HK-2 (cell line): ENCODE results near the gene COL4A2.
A peak's percentile ranks its signal among the peaks of the same experiment; 100 is the strongest.
"Not testable (repeated sequence)": the region's sequence is repeated elsewhere in the genome, so short reads cannot be mapped to it uniquely, and the experiment has no call there.

ENCODE experiments used
- DNase-seq: peaks from one replicate; pipeline ENCODE4 v3.0.0-alpha.2; 2018; ENCODE audit not compliant: unreplicated experiment

The COL4A2 gene

DNA sequence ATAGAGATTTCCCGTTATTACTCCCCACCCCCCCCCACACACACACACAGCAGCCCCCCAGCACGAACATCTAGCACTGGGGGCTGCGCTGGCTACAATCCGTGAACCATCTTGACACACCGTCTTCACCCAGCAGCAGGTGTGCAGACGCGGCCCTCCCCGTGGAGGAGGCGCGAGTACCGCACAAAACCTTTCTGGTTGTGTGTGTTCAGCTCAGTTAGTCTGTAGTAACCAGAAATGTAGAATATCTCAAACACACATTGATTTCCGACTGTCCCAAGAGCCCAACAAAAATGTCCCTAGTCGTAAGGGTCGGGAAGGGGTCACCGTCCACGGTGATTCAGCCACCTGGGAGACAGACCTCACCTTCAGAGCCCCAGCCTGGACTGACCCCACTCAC lies 131.7 kb downstream of the COL4A2 start:
- no peak for DNase-seq

GRCh38 chr13:110440946-110441731 lies 134.1 kb downstream of the COL4A2 start:
- no peak for DNase-seq

DNA sequence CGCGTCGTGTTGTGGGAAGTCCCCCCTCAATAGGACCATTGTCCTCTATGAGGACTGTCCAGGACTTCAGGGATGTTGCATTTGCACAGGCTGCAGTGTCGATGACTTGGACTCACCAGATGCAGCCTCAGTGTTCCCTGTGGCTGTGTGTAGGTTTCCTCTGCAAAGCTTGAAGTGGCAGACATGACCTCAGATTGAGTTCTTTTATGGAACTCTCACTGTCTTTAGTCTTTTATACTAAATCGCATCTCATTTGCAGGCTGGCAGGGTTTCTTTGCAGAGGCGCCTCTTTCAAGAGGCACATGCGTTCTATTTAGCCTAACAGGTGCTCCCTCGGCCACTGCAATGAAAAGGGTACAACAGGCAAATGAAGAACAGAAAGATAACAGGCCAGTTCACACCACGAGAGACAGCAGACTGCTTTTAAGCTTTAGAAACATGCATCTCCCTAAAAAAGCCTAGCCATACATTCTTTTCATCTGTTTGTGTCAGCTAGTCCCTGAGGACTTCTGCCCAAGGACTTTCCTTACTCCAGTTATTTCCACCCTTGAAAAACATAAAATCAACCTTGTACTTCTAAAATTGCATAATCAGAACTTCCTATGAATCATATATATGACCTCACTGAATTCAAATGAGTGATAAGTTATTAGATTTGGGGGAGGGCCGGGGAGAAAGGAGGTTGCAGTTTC lies 136.0 kb downstream of the COL4A2 start:
- no peak for DNase-seq

DNA sequence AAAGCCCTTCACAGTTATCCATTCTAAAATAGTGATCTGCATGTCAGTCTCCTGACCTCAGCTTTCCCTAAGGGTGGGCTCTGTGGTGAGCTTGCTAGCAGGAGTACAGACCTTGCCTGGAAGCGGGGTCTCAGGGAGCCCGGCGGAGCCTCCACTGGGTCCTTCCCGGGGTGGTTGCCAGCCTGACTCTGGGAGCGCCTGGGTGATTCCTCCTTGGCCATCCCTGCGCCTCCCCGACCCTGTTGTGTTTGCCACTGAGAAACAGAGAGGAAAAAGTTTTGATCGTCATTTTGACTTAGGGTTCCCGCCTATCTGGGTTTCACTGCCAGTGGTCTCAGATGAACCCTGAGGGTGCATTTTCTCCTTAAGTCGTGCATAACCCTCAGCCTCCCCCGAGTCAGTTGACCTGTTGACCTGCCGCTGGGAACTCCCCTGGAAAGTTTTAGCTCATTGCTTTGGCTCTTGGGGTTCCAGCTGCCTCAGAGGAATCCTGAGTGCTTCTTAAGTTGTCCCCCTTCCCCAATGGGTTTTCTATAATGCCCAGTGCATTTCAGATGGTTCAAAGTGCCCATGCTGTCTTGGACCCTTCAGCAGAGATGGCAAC lies 136.6 kb downstream of the COL4A2 start:
- no peak for DNase-seq

- no peak for DNase-seq
Measured at GRCh38 chr13:110444226-110444653, 137.2 kb downstream of the COL4A2 start.

DNA sequence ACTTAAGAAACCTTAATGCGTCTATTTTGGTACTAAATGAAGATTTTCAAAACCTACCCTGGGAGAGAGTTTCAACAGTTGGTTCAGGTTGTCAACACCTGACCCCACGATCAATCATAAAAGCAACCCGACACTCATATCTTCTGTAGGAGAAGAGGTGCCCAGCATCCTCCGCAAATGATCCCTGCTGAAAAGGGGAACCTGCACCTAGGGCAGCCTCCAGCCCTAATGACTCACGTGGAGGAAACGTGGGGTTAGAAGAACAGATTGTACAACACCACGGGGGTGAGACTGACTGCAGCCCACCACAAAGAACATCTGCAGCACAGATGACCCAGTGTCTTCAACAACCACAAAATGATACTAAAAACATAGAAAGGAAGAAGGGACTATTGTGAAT lies 138.1 kb downstream of the COL4A2 start:
- DNase-seq = no peak

DNA sequence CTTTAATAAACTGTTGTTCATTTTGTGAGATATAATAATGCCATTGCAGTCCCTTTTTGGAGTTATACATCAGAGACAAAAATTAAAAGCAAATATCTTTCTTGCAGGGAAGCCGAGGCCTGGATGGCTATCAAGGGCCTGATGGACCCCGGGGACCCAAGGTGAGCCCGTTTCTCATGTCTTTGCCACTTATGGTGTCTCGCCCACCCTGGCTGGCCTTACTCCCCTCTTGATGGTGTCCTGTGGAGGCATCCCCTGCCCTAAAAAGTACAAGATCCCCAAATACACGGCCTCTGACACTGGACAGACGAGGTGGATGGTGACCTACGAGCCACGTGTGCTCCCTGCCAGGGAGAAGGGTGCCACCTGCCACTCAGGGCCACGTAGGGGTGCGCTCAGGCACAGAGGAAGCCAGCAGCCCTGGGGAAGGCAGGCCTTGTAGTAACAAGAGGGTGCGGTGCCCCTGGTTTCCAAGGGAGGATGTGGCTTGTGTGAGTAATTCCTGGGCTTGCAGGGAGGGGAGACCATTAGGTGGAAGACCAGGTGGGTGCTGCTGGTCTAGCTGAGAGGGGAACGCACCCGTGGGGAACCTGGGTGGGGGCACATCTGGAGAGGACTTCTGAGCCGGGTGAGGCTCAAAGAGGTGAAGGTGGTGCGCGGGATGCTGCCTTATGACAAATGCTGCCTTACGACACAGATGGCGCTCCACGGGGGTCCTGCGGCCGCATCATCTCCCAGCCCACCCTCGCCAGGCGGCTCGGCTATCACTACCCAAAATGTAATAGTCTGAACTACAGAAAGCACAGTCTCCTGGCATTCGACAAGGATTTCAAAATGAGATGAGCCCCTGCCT lies 138.9 kb downstream of the COL4A2 start:
- no peak for DNase-seq

- DNase-seq = no peak
Measured at GRCh38 chr13:110446575-110446890, 139.4 kb downstream of the COL4A2 start.

- DNase-seq = no peak
Measured at GRCh38 chr13:110447058-110447511, 140.0 kb downstream of the COL4A2 start.

DNA sequence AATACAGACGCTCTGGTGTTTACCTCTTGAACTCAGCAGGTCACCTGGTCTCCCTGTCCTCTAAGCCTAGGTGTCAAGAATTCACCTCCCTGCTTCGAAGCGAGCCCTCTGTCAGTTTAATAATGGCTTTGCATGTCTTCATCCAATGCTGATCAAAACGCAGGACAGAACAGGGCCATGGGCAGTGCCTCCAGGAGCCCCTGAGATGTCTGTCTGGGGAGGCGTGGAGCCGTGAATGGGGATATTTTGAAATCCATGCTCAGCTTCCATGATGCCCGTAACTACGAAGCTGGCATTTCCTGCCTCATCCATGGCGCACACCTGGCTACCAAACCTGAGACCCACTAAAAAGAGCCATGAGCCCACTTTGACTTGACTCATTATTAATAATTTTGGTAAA lies 140.7 kb downstream of the COL4A2 start:
- no peak for DNase-seq

DNA sequence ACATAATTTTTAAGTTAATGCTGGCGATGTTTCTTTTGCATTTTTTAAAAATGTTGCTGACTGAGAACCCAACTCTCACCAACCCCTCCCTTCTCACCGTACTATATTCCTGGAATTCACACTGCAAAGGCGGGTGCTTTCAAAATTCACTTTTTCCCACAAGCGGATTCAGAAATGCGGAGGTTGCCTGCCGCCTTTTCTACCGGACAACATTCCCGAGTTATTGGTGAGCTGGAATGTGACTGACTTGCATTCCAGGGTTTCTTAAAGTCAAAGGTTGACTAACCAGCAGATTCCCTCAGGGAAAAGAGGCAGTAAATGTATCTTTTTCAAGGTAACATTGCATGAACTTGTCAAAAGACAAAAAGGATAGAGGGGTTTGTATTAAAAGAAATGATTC lies 141.1 kb downstream of the COL4A2 start:
- DNase-seq = peak; percentile 38

DNA sequence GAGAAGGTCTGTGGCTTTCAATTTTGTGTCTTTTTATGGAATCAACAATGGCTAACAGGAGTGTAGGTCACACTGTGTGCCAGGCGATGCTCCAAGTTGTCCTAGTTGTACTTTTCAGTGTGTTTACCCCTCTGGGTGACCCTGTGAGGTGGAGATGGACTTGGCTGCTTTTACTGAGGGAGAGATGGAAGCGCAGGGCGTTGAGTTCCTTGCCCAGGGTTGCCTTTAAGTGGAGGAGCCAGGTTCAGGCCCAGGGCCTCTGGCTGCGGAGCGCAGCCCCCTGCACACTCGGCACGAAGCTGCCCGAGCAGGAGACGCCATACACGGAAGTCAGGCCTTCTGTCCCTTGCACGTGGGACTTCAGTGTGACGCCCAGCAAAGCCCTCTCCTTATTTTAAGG lies 141.6 kb downstream of the COL4A2 start:
- DNase-seq = no peak

- DNase-seq = no peak
Measured at GRCh38 chr13:110449219-110450015, 142.3 kb downstream of the COL4A2 start.

- no peak for DNase-seq
Measured at GRCh38 chr13:110450016-110450900, 143.2 kb downstream of the COL4A2 start.

- DNase-seq = no peak
Measured at GRCh38 chr13:110450941-110451730, 144.1 kb downstream of the COL4A2 start.

- DNase-seq = not testable (repeated sequence)
Measured at GRCh38 chr13:110453091-110453490, 146.0 kb downstream of the COL4A2 start.

DNA sequence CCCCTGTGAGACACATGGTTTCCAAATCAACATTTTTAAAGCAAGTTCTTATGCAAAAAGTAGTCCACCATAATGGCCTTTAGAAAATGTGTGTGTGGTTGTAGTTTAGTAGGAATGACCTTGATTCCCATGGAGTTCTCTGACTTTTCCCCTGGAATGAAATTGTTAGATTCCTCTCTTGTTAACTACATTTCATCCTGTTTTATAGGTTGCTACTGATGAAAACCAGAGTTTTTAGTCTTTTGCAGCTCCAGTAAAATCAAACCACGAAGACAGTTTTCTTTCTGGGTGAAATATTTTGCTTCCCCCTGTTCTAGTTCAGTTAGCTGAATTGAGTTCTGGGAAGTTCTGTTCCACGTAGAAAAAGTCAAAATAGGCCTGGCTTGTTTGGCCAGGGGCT lies 146.7 kb downstream of the COL4A2 start:
- no peak for DNase-seq

DNA sequence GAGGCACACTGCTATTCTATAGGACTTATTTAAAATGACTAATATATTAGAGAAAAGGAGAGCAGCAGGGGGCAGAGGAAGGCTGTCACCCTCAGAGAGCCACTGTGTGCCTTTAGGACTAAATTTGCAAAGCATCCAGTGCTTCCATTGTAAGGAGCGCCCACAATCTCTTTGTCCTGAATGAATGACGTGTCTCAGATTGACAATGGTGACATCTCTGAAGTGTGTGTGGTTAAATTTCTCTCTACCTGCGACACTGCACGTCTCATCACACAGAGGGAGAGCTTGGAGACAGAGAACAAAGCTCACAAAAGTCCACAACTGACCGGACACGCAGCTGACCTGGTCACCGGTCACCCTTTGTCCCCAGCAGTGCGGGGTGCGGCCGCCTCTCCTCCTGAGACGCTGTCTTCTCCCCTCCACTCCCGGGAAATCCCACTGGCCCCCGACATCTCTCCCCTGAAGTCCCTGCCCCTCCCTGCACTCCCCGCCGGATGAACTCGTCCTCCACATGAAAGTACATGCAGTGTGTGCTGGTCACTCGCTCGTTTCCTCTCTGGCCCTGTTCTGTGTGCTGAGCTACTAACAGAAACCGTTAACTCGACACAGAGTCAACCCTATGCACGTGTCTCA lies 147.3 kb downstream of the COL4A2 start:
- no peak for DNase-seq

GRCh38 chr13:110454956-110455355 lies 147.9 kb downstream of the COL4A2 start:
- no peak for DNase-seq
